Activated CD4-positive, alpha-beta T cell treated with anti-CD3 and anti-CD28 coated beads, Interleukin-2, amount 10 ng/mL, durations not matched to agents 7 days and 5 days (primary cell): Measurements from ENCODE around the gene GALNT2. TPM values are rescaled to one million over a fixed set of nuclear protein-coding genes. Genes with fewer than 3 reads are reported as not detected.

ENCODE experiments used
- CTCF ChIA-PET: fragments of 350-600 bp; sonication (Branson Sonifier 250); formaldehyde crosslinking; loops from one replicate; lab custom pipeline; 2021; ENCODE audit warnings: antibody characterized with exemption; lab: Charles Lee
- POLR2A ChIA-PET: fragments of 350-600 bp; sonication (Branson Sonifier 250); formaldehyde crosslinking; loops from one replicate; lab custom pipeline; 2021; ENCODE audit warnings: antibody characterized with exemption; lab: Charles Lee
- DNase-seq: peaks from one replicate; pipeline ENCODE4 v3.0.0-alpha.2; 2020
- H3K27ac Mint-ChIP-seq: one replicate; pipeline ENCODE4 v1.8.0; 2021; ENCODE audit warnings: mild to moderate bottlenecking, moderate library complexity, mixed read lengths
- H3K27me3 Mint-ChIP-seq: one replicate; pipeline ENCODE4 v1.8.0; 2021; ENCODE audit warnings: mixed read lengths
- H3K36me3 Mint-ChIP-seq: one replicate; pipeline ENCODE4 v1.8.0; 2021; ENCODE audit warnings: low read depth, mixed read lengths
- H3K4me1 Mint-ChIP-seq: one replicate; pipeline ENCODE4 v1.8.0; 2021; ENCODE audit warnings: mixed read lengths
- H3K4me3 Mint-ChIP-seq: one replicate; pipeline ENCODE4 v1.8.0; 2021; ENCODE audit warnings: mild to moderate bottlenecking, moderate library complexity, mixed read lengths
- H3K9me3 Mint-ChIP-seq: one replicate; pipeline ENCODE4 v1.8.0; 2021; ENCODE audit warnings: mixed read lengths
- total RNA-seq, 2 experiments: library from RNA; stranded (reverse); gene quantifications; one replicate each; pipeline ENCODE4 v1.2.3, GENCODE V29; 2021

GALNT2 gene
- total RNA-seq, 2 experiments from 2014 or later: 22.7 to 28.4 TPM

GRCh38 chr1:230135726-230136125 lies 68.7 kb downstream of the GALNT2 start:
- CTCF ChIA-PET: interaction anchor here (1.4 kb wide), 1 partner anchor 13 kb away, joined by 4 read pairs; no protein-coding TSS in a partner anchor

GRCh38 chr1:230136453-230137336 lies 69.7 kb downstream of the GALNT2 start:
- Mint-ChIP-seq H3K27me3 (no peaks in the 10 kb centered on the region), H3K4me1 (peaks cover 45% of the 10 kb centered on the region), H3K27ac (no peak overlapping the region), H3K4me3 (no peak overlapping the region), H3K9me3 (no peaks in the 10 kb centered on the region), H3K36me3 (no peaks in the 10 kb centered on the region)
- ChIA-PET CTCF (interaction anchor here (1.1 to 1.4 kb wide), 2 partner anchors 14 kb away, joined by 4 to 5 read pairs; no protein-coding TSS in a partner anchor), POLR2A (no interaction called here)
- DNase-seq: no peak

More at GRCh38 chr1:230135726-230136125, 68.7 kb downstream of the GALNT2 start:
- Mint-ChIP-seq H3K27me3 (no peaks in the 10 kb centered on the region), H3K9me3 (no peaks in the 10 kb centered on the region), H3K36me3 (no peaks in the 10 kb centered on the region), H3K4me1 (peaks cover 35% of the 10 kb centered on the region), H3K4me3 (no peak overlapping the region), H3K27ac (no peak overlapping the region)
- POLR2A ChIA-PET: no interaction called here
- no peak for DNase-seq

- Mint-ChIP-seq H3K27ac (no peak overlapping the region), H3K9me3 (no peaks in the 10 kb centered on the region), H3K4me1 (peaks cover 45% of the 10 kb centered on the region), H3K27me3 (no peaks in the 10 kb centered on the region), H3K4me3 (no peak overlapping the region), H3K36me3 (no peaks in the 10 kb centered on the region)
- no peak for DNase-seq
- ChIA-PET POLR2A (no interaction called here), CTCF (interaction anchor here (1.1 kb wide), 1 partner anchor 15 kb away, joined by 5 read pairs; no protein-coding TSS in a partner anchor)
These were observed 70.3 kb downstream of the GALNT2 start for GRCh38 chr1:230137337-230137815.

- H3K9me3 Mint-ChIP-seq: no peaks in the 10 kb centered on the region
- no peaks in the 10 kb centered on the region for H3K36me3 Mint-ChIP-seq
- H3K4me1 Mint-ChIP-seq: peaks cover 39% of the 10 kb centered on the region
- CTCF ChIA-PET: interaction anchor here (0.6 to 1.3 kb wide), 2 partner anchors 478 to 877 kb away, joined by 3 read pairs; no protein-coding TSS in a partner anchor
- no peak for DNase-seq
- POLR2A ChIA-PET: no interaction called here
- H3K27ac Mint-ChIP-seq: no peak overlapping the region
- H3K4me3 Mint-ChIP-seq: no peak overlapping the region
- H3K27me3 Mint-ChIP-seq: no peaks in the 10 kb centered on the region
These were observed 71.7 kb downstream of the GALNT2 start for GRCh38 chr1:230138561-230139239.

DNA sequence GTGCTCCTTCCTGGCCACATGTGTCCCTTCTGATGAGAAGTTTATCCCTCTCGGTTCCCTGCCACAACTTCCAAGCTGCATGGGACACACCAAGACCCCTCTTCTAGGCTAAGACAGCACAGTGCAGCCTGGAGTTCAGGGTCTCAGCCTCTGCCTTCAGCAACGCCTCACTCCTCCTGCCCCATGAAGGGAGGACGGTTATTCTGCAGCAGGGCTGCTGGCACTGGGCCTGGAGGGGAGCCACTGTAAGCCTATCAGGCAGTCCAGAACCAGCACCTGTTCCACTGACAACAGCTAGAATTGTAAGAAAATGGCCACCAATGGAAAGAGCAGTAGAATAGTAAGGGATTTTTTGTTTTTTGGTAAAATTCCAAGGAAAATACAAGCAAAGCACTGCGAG lies 72.3 kb downstream of the GALNT2 start:
- H3K36me3 Mint-ChIP-seq: no peaks in the 10 kb centered on the region
- ChIA-PET CTCF (interaction anchor here (1.3 kb wide), 1 partner anchor 478 kb away, joined by 3 read pairs; no protein-coding TSS in a partner anchor), POLR2A (no interaction called here)
- H3K4me3 Mint-ChIP-seq: no peak overlapping the region
- H3K9me3 Mint-ChIP-seq: no peaks in the 10 kb centered on the region
- no peak overlapping the region for H3K27ac Mint-ChIP-seq
- no peaks in the 10 kb centered on the region for H3K27me3 Mint-ChIP-seq
- DNase-seq: no peak
- H3K4me1 Mint-ChIP-seq: peaks cover 41% of the 10 kb centered on the region

DNA sequence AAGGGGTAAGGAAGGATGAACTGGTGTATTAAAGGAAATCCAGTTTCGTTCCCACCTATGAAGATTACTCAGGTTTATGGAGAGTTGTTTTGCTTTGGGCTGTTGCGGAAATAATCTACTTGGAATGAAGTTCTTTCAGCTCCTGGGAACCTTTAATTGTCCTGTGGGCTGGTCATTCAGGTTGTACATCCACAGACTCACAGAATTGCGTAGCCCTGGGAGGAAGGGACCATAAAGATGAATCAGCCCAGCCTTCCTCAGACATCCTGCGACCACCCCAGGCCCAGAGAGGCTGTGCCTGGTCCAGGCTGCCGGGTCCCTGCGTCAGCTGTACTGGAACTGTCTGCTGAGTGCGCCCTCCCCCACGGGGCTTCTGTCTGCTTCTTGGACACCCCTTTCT lies 72.7 kb downstream of the GALNT2 start:
- ChIA-PET POLR2A (no interaction called here), CTCF (interaction anchor here (1.3 kb wide), 1 partner anchor 479 kb away, joined by 3 read pairs; no protein-coding TSS in a partner anchor)
- no peak for DNase-seq
- Mint-ChIP-seq H3K27ac (no peak overlapping the region), H3K27me3 (no peaks in the 10 kb centered on the region), H3K4me1 (peaks cover 41% of the 10 kb centered on the region), H3K36me3 (no peaks in the 10 kb centered on the region), H3K4me3 (no peak overlapping the region), H3K9me3 (no peaks in the 10 kb centered on the region)

DNA sequence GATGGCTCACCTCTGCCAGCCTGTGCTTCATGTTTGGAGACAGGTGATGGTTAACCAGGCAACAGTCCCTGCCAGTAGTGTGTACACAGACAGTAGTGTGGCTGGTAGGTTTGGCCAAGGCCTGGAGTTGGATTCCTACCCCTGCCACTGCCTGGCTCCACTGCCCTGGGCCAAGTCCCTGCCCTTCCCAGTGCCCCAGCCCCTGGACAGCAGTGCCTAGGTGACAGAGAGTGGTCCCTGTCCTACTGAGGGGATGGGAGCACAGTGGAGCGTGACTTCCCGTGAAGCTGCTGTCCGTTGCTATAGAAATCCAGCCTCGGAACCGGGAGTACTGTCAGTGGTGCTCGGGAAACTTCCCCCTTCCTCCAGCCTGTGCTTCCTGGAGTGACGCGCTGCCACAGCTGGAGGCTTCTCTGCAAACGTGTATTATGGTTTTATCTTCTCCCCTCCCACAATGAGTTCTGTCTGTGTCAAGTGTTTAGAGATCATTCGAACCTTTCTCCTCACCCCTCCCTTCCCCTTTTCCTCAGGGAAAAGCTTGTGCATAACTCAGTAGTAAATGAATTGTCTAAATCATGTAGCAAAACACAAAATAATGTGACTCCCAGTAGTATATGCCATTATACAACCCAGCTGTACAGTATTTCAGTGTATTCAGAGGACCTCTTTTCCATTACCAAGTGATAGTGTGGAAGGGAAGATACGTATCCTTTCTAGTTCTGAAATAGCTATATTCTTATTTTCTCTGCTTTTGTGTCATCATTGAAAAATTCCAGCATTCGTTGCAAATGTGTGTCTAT lies 73.4 kb downstream of the GALNT2 start:
- Mint-ChIP-seq H3K4me3 (no peak overlapping the region), H3K36me3 (no peaks in the 10 kb centered on the region), H3K4me1 (peaks cover 42% of the 10 kb centered on the region), H3K9me3 (no peaks in the 10 kb centered on the region), H3K27ac (no peak overlapping the region), H3K27me3 (no peaks in the 10 kb centered on the region)
- DNase-seq: no peak
- ChIA-PET CTCF (interaction anchor here (1.1 kb wide), 1 partner anchor 15 kb away, joined by 3 read pairs; no protein-coding TSS in a partner anchor), POLR2A (no interaction called here)

GRCh38 chr1:230141021-230141648 lies 74.1 kb downstream of the GALNT2 start:
- Mint-ChIP-seq H3K27ac (no peak overlapping the region), H3K36me3 (no peaks in the 10 kb centered on the region), H3K4me1 (peaks cover 49% of the 10 kb centered on the region), H3K9me3 (no peaks in the 10 kb centered on the region), H3K4me3 (no peak overlapping the region), H3K27me3 (no peaks in the 10 kb centered on the region)
- DNase-seq: no peak
- POLR2A ChIA-PET: no interaction called here
- CTCF ChIA-PET: interaction anchor here (1.1 to 1.3 kb wide), 2 partner anchors 14 to 18 kb away, joined by 3 to 4 read pairs; no protein-coding TSS in a partner anchor

DNA sequence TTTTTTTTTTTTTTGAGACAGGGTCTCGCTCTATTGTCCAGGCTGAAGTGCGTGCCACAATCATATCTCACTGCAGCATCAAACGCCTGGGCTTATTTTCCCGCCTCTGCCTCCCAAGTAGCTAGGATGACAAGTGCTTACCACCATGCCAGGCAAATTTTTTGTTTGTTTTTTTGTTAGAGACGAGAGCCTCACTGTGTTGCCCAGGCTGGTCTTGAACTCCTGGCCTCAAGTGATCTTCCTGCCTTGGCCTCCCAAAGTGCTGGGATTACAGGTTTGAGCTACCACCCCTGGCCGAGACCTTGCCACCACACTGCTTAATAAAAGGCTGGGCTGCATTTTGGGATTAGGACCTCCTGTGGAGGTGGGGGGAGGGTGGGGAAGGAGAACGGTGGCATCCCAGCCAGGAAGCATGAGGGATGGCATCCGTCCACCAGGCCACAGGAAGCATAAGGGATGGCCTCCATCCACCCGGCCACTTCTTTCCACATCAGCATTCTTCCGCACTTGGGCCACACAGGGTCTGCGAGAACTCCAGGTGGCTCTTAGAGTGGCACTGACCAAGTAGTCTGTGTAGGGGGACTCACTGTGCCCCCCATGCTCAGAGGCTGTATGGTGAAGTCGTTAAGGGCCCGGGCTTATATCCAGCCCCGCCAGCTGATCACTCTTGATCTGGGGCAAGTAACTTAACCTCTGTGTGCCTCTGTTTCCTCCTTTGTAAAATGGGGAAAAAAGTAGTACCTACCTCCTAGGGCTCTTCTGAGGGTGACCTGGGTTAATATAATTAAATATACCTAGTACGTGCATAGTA lies 75.0 kb downstream of the GALNT2 start:
- H3K9me3 Mint-ChIP-seq: no peaks in the 10 kb centered on the region
- ChIA-PET CTCF (interaction anchor here (1.3 kb wide), 1 partner anchor 19 kb away, joined by 4 read pairs; no protein-coding TSS in a partner anchor), POLR2A (no interaction called here)
- no peaks in the 10 kb centered on the region for H3K27me3 Mint-ChIP-seq
- no peak for DNase-seq
- no peak overlapping the region for H3K4me3 Mint-ChIP-seq
- H3K36me3 Mint-ChIP-seq: no peaks in the 10 kb centered on the region
- peaks cover 53% of the 10 kb centered on the region for H3K4me1 Mint-ChIP-seq
- no peak overlapping the region for H3K27ac Mint-ChIP-seq

DNA sequence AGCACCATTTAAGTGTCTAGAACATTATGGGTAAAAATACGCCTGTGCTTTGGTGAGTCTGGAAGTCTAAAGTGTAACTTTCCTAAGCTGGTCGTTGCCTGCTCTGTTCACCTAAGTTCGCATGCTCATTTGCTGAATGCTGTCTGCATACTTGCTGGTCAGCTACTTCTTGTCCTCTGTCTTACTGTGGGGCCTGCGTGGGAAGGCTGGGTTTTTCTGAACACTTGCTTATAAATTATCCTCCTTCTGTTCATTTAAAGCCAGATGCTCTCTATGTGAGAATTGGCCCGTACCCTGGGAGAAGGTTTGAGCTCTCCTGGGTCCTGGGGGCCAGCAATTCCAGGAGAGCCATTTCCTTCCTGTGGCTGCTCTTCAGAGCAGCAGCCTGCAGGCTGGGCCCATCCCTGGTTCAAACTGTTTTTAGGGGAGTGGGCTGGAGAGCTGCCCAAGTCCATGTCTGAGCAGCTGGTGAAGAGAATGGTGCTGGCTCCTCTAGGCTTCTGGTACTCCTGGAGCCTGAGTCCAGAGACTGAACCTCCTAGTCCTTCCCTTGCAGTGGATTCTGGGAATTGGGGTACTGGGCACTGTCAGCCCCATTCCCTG lies 75.7 kb downstream of the GALNT2 start:
- Mint-ChIP-seq H3K9me3 (no peaks in the 10 kb centered on the region), H3K4me3 (no peak overlapping the region), H3K4me1 (peaks cover 56% of the 10 kb centered on the region), H3K27ac (no peak overlapping the region), H3K27me3 (no peaks in the 10 kb centered on the region), H3K36me3 (no peaks in the 10 kb centered on the region)
- ChIA-PET POLR2A (no interaction called here), CTCF (interaction anchor here (0.9 to 1.5 kb wide), 2 partner anchors 8 to 31 kb away, joined by 3 to 4 read pairs; no protein-coding TSS in a partner anchor)
- DNase-seq: no peak

GRCh38 chr1:230143534-230143933 lies 76.5 kb downstream of the GALNT2 start:
- Mint-ChIP-seq H3K4me3 (no peak overlapping the region), H3K4me1 (peaks cover 58% of the 10 kb centered on the region), H3K27ac (no peak overlapping the region), H3K9me3 (no peaks in the 10 kb centered on the region), H3K27me3 (no peaks in the 10 kb centered on the region), H3K36me3 (no peaks in the 10 kb centered on the region)
- ChIA-PET CTCF (interaction anchor here (0.9 to 1.5 kb wide), 2 partner anchors 9 to 31 kb away, joined by 3 to 4 read pairs; no protein-coding TSS in a partner anchor), POLR2A (no interaction called here)
- no peak for DNase-seq
